ENCODE data around the gene ADAMTS2. TPM values are rescaled to one million over a fixed set of nuclear protein-coding genes. Genes with fewer than 3 reads are reported as not detected.

The ADAMTS2 gene
- total RNA-seq, 2 experiments from 2014 or later = not detected

DNA sequence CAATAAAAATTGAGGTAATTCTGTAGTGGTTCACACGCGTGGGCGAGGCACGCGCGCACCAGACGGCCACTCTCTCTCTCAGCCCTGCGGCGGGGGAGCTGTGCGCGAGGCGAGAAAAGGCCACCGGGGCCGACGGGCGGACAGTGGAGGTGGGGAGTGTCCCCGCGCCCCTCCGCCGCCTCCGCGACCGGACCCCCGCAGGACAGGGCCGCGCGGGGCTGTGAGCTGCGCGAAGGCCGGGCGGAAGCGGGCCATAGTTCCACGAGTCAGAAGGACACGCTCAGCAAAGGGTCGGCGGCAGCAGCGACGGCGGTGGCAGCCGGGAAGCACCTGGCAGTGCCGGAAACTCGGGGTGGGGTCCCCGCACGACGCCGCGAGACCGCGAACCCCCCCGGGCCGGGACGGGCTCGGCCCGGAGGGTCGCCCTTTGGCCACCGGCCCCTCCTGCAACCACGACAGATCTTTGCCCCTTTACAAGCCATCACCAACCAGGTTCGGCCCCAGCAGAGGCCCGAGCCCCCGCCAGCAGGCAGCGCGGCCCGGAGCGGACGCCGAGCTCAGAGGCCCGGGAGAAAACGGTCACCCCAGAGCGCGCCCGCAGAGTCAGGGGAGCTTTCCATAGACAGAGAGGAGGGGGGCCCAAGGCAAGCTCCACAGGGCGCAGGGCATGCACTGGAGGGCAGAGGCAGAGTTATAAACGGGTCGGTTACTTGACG is 224.2 kb downstream of the ADAMTS2 start:
- POLR2A ChIA-PET = no interaction called here
- Mint-ChIP-seq H3K4me3 (no peak overlapping the region), H3K27me3 (no peaks in the 10 kb centered on the region), H3K4me1 (no peaks in the 10 kb centered on the region), H3K27ac (no peak overlapping the region), H3K36me3 (no peaks in the 10 kb centered on the region), H3K9me3 (peaks cover 14% of the 10 kb centered on the region)
- DNase-seq (no peak), ATAC-seq (ENCODE audit: low read depth) (no peak)

- no peak overlapping the region for H3K4me3 Mint-ChIP-seq
- no peak overlapping the region for H3K27ac Mint-ChIP-seq
- POLR2A ChIA-PET = no interaction called here
- H3K27me3 Mint-ChIP-seq = no peaks in the 10 kb centered on the region
- H3K9me3 Mint-ChIP-seq = peaks cover 14% of the 10 kb centered on the region
- DNase-seq (no peak), ATAC-seq (ENCODE audit: low read depth) (no peak)
- no peaks in the 10 kb centered on the region for H3K36me3 Mint-ChIP-seq
- H3K4me1 Mint-ChIP-seq = no peaks in the 10 kb centered on the region
Measured at GRCh38 chr5:179120421-179120861, 224.8 kb downstream of the ADAMTS2 start.

- Mint-ChIP-seq H3K27ac (no peak overlapping the region), H3K9me3 (peaks cover 20% of the 10 kb centered on the region), H3K4me3 (no peak overlapping the region), H3K27me3 (no peaks in the 10 kb centered on the region), H3K4me1 (no peaks in the 10 kb centered on the region), H3K36me3 (no peaks in the 10 kb centered on the region)
- POLR2A ChIA-PET = no interaction called here
- no peak for ATAC-seq (ENCODE audit: low read depth)
- no peak for DNase-seq
Measured at GRCh38 chr5:179119415-179120170, 225.7 kb downstream of the ADAMTS2 start.

DNA sequence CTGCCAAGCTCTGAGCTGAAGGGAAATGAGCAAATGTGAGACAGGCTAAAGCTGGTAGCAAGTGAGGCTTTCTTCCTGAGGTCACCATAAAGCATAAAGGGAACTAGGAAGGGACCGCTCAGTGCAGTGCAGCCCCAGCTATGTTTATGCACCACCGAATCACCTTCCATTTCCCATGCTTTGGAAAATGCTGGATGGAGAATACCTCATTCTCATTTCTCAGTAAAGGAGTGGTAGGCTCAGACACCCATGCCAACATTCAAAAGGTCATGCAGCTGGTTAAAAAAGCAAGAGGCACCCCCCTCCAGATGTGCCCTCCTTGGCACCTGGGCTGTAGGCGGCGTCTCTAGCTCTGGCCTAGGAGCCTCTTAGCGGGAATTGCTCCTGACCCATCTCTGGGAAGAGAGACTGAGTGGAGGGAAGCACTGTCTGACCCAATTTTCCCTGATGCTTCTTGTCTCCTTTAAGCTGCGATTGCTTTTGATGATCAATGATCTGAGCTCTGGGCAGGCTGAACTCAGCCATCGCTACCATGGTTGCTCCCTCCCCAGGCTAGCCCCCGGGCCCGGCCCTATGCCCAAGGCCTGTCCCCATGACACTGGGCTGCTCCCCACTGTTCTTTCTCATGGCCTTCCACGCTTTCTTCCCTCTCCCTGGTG is 226.4 kb downstream of the ADAMTS2 start:
- Mint-ChIP-seq H3K4me1 (no peaks in the 10 kb centered on the region), H3K9me3 (peaks cover 20% of the 10 kb centered on the region), H3K4me3 (no peak overlapping the region), H3K27ac (no peak overlapping the region), H3K36me3 (no peaks in the 10 kb centered on the region), H3K27me3 (no peaks in the 10 kb centered on the region)
- POLR2A ChIA-PET = no interaction called here
- no peak for ATAC-seq (ENCODE audit: low read depth)
- no peak for DNase-seq

- DNase-seq = no peak
- ATAC-seq (ENCODE audit: low read depth) = no peak
- H3K36me3 Mint-ChIP-seq = no peaks in the 10 kb centered on the region
- POLR2A ChIA-PET = no interaction called here
- H3K9me3 Mint-ChIP-seq = peaks cover 22% of the 10 kb centered on the region
- no peaks in the 10 kb centered on the region for H3K27me3 Mint-ChIP-seq
- H3K4me3 Mint-ChIP-seq = no peak overlapping the region
- no peaks in the 10 kb centered on the region for H3K4me1 Mint-ChIP-seq
- H3K27ac Mint-ChIP-seq = no peak overlapping the region
Measured at GRCh38 chr5:179118338-179118737, 226.9 kb downstream of the ADAMTS2 start.

DNA sequence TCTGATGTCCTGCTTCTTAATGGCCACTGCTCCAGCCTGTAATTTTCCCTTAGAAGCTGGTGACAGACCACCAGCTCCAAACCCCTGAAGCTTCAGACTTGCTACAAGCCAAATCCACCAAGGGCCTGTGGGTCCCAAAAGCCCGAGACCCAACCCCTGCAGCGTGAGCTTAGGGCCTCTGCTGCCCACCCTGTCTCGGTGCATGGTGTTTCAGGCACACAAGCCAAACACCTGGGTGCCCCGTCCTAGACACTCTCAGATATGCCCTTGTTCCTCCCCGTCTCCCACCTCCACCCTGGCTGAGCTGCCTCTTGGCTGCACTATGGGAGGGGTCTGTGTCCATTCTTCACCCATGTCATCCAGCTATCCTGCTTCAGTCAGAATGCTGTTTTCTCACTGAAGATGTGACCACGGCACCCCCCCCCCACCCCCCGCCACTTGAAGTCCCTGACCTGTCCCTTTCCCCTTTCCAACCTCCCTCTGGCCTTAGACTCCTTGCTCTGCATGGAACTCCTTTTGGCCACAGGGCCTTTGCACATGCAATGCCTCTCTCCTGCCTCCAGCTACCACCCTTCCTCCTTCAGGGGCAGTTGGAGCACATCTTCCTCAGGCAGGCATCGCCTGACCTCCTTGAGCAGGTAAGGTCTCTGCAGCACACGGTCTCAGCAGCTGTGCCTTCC is 229.3 kb downstream of the ADAMTS2 start:
- Mint-ChIP-seq H3K27ac (no peak overlapping the region), H3K9me3 (peaks cover 31% of the 10 kb centered on the region), H3K4me3 (no peak overlapping the region), H3K4me1 (no peaks in the 10 kb centered on the region), H3K36me3 (no peaks in the 10 kb centered on the region), H3K27me3 (no peaks in the 10 kb centered on the region)
- POLR2A ChIA-PET = no interaction called here
- DNase-seq (no peak), ATAC-seq (ENCODE audit: low read depth) (no peak)

DNA sequence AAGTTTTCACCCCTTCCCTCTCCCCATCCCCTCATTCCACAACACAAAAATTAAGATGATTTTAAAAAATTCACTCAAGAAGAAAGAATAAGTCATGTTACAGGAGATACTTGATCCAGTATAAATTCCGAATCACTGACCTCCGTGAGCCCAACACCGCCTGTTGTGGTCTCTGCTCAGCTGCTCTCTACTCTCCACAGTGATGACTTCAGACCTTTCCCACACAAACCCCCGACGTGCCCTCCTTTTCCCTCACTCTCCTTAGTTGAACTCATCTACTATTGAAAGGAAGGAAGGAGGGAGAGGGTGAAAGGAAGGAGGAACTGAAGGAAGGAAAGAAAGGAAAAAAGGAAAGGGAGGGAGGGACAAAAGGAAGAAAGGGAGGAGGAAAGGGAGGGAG is 230.0 kb downstream of the ADAMTS2 start:
- ATAC-seq (ENCODE audit: low read depth) = no peak
- Mint-ChIP-seq H3K4me1 (no peaks in the 10 kb centered on the region), H3K27ac (no peak overlapping the region), H3K36me3 (no peaks in the 10 kb centered on the region), H3K9me3 (peaks cover 34% of the 10 kb centered on the region), H3K27me3 (no peaks in the 10 kb centered on the region), H3K4me3 (no peak overlapping the region)
- POLR2A ChIA-PET = no interaction called here
- no peak for DNase-seq

DNA sequence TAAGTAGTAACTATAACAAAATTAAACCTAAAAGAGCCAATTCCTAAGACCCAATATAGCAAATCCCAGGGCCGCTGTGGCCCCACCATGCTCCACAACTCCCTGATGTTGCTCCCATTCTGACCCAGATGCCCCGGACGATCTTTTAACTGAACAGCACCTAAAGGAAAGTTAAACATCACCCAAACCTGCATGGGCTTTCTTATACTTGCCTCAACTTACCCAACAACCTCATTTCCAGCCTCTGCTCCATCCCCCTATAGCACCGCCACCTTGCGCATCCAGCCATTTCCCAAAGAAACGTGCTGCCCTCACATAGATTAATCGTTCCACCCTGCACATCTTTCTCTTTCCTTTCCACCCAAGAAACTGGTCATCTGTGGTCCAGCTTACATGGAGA is 230.5 kb downstream of the ADAMTS2 start:
- H3K36me3 Mint-ChIP-seq = no peaks in the 10 kb centered on the region
- DNase-seq = no peak
- ATAC-seq (ENCODE audit: low read depth) = no peak
- H3K4me1 Mint-ChIP-seq = no peaks in the 10 kb centered on the region
- H3K27me3 Mint-ChIP-seq = no peaks in the 10 kb centered on the region
- H3K9me3 Mint-ChIP-seq = peaks cover 28% of the 10 kb centered on the region
- H3K27ac Mint-ChIP-seq = no peak overlapping the region
- POLR2A ChIA-PET = no interaction called here
- H3K4me3 Mint-ChIP-seq = no peak overlapping the region

DNA sequence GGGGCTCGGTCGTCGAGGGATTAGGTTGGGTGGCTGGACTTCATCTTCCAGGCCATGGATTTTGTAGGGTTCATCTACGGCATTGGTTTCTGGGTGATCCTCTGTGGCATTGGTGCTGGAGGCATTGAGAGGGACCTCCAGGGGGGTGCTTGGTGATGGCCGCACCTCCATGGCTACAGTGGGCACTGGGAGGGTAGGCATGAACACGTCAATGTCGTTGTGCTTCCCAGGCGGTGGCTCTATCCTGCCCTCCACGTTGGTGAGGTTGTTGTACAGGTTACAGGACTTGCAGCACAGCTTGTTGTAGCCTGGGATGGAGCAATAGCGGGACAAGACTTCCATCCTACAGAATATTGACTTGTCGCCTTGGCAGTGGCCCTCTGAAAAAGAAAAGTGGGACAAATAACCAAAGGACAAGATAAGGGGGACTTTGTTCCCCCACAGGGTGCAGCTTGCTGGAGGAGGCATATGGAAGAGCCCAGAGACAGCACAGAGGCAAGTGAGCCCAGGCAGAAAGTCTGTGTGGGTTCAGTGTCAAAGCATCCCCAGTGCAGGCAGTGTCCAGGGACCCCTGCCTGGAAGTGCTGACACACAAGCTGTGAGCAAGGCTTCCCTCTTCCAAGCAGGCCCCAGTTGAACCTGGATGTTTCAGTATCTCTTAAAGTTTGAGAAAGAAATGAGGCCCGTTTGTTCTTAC is 231.2 kb downstream of the ADAMTS2 start:
- DNase-seq (no peak), ATAC-seq (ENCODE audit: low read depth) (no peak)
- no peaks in the 10 kb centered on the region for H3K4me1 Mint-ChIP-seq
- H3K9me3 Mint-ChIP-seq = peaks cover 28% of the 10 kb centered on the region
- no peak overlapping the region for H3K27ac Mint-ChIP-seq
- no peaks in the 10 kb centered on the region for H3K36me3 Mint-ChIP-seq
- no peak overlapping the region for H3K4me3 Mint-ChIP-seq
- no peaks in the 10 kb centered on the region for H3K27me3 Mint-ChIP-seq
- POLR2A ChIA-PET = no interaction called here

- Mint-ChIP-seq H3K27ac (no peak overlapping the region), H3K36me3 (no peaks in the 10 kb centered on the region), H3K9me3 (peaks cover 26% of the 10 kb centered on the region), H3K4me1 (no peaks in the 10 kb centered on the region), H3K27me3 (no peaks in the 10 kb centered on the region), H3K4me3 (no peak overlapping the region)
- POLR2A ChIA-PET = no interaction called here
- ATAC-seq (ENCODE audit: low read depth) (no peak), DNase-seq (no peak)
Measured at GRCh38 chr5:179113143-179113530, 232.1 kb downstream of the ADAMTS2 start.

DNA sequence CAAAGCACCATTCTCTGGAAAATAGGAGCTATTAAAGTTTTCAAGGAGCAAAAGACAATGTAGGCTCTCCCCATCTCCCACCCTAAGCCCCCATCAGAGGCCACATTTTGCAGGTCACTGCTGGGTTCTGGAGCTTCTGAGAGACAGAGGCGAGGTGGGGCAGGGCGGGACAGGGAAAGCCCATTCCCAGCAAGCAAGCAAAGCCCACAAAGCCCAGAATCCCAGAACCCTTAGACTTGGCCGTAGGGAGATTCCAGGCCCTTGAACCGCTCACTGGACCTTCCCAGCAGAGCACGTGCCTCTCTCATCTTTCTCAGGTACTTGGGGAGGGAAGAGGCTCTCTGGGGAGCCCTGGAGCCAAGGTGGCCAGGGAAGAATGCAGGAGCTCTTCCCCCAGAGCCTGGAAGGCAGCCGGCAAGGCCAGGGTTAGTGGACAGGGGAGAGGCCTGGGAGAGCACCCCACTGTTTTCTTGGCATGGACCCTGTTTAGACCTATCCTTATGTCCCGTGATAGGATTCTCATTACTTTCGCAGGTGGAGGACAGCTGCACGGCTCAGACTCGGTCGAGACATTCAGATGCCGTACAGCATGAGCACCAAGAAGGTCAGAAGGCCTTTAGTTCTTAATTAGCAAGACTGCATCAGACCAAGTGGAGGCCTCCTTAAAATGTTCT is 232.7 kb downstream of the ADAMTS2 start:
- no peak overlapping the region for H3K4me3 Mint-ChIP-seq
- no peaks in the 10 kb centered on the region for H3K36me3 Mint-ChIP-seq
- DNase-seq (no peak), ATAC-seq (ENCODE audit: low read depth) (no peak)
- no peaks in the 10 kb centered on the region for H3K4me1 Mint-ChIP-seq
- H3K9me3 Mint-ChIP-seq = peaks cover 28% of the 10 kb centered on the region
- POLR2A ChIA-PET = no interaction called here
- H3K27me3 Mint-ChIP-seq = no peaks in the 10 kb centered on the region
- no peak overlapping the region for H3K27ac Mint-ChIP-seq

DNA sequence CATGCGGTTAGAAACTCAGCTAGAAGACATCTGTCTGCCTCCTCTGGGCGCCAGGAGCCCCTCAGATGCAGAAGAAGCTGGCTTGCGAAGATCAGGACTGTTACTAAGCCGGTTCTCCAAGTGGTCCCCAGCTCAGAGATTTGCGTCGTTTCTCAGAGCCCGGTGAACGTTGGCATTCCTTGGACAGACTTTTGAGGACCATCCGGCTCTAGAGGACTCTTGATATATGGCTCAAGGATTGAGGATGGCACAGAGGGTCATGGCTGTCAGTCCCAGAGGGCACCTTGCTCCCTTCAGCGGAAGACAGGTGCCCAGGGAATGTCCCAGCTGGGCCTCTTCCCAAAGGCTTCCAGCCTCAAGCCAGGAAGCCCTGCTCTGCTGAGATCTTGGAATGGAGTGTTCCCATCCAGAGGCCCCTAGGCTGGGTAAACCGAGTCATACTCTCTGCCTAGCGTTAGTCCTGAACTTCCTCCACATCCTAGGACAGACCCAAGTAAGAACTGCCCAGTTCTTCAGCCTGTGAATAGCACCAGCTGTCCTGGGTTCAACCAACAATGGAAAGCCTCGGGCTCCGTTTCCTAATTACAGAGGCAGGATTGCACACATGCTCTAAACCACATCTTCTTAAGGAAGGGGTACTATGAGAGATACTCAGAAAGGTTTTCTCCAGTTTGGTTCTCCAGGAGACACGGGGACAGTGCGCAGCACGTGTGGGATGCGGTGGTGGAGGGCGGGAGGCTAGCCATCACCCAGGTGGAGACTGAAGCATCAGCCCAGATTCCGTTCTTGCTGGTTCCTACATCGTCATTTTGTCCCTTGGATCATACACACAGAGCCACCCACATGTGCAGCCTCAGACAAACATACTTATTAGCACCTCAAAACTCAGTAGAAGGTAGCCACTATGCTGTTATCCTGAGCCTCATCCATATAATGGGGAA is 233.7 kb downstream of the ADAMTS2 start:
- H3K4me3 Mint-ChIP-seq = no peak overlapping the region
- no peaks in the 10 kb centered on the region for H3K4me1 Mint-ChIP-seq
- no peak for DNase-seq
- no peak overlapping the region for H3K27ac Mint-ChIP-seq
- POLR2A ChIA-PET = no interaction called here
- peaks cover 31% of the 10 kb centered on the region for H3K9me3 Mint-ChIP-seq
- ATAC-seq (ENCODE audit: low read depth) = no peak
- H3K36me3 Mint-ChIP-seq = no peaks in the 10 kb centered on the region
- H3K27me3 Mint-ChIP-seq = no peaks in the 10 kb centered on the region
